Peyer's patch (tissue), 4 donors: Measurements from ENCODE around the gene KRT79.

Source experiments
- CTCF ChIP-seq, 6 experiments: fragments of 450-650 bp in 4 of 6; fragments of 200-600 bp in 2 of 6; sonication (generic) in 1 of 6; IDR thresholded peaks; one replicate each; pipeline ENCODE4 v1.5.1; 2017 to 2019; ENCODE audit warnings: antibody characterized with exemption in 6 of 6, mild to moderate bottlenecking in 3 of 6, moderate library complexity in 1 of 6
- POLR2A ChIP-seq, 2 donors: fragments of 450-650 bp; IDR thresholded peaks; one replicate each; pipeline ENCODE4 v1.5.1; 2017; ENCODE audit warnings: antibody characterized with exemption in 2 of 2, mild to moderate bottlenecking in 2 of 2, moderate library complexity in 2 of 2

DNA sequence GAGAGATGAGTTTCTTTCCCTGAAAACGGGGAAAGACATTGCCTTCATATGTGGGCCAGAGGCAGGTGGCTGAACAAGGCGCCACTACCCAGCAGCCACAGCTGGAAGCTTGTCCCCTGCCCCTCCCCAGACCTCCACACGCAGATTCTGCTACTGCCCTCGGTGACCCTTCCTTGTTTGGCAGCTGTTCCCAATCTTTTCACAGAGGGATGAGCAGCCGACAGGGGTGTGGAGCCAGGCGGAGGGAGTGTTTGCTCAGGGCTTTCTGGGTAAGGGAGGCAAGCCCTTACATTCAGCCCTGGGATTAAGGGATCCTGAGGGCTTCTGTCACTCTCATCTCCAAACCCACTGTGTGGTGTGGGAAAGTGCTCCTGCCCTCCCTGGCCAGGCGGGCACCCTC is 15.7 kb downstream of the KRT79 start:
- TF ChIP-seq POLR2A (IDR thresholded peaks at IDR 0.05) (no peak), CTCF (IDR thresholded peaks at IDR 0.05) (no peak)
